Measurements from ENCODE around the gene IGF2BP3.
"Not testable (repeated sequence)": the region's sequence is repeated elsewhere in the genome, so short reads cannot be mapped to it uniquely, and the experiment has no call there.

The IGF2BP3 gene

GRCh38 chr7:23345601-23346000 lies 124.7 kb downstream of the IGF2BP3 start:
- in situ Hi-C loops (cut with MboI; ENCODE audit: low sequenced_read_pairs) = no loop called here

DNA sequence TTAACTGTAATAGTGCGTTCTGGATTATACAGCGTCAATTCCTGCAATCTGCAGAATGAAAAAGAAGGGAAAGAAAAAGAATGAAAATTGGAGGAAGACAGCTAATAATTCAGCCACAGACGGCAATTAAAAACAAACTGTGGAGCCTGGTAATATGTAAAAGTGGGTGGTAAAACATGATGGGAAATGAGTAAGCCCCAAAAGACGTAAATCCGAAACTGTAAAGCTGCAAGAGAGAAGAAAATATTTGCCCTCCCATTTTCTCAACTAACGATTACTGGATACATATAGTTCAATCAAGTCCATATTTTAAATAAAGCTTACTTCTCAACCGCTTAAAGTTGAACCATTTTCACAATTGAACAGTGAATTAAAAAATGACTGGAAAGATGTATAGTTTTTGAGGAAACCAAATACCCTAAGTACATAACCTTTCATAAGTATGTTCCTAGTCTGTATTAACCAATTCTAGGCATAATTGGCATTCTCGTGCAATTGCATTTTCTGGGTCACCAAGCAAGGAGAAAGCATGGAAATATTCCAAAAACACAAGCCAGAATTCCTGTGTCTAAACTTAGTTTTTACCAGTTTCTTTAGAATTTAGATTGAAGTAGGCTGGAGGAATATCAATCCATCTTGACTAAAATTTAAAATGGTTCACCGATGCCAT lies 126.3 kb downstream of the IGF2BP3 start:
- in situ Hi-C loops (cut with MboI; ENCODE audit: low sequenced_read_pairs) = no loop called here

DNA sequence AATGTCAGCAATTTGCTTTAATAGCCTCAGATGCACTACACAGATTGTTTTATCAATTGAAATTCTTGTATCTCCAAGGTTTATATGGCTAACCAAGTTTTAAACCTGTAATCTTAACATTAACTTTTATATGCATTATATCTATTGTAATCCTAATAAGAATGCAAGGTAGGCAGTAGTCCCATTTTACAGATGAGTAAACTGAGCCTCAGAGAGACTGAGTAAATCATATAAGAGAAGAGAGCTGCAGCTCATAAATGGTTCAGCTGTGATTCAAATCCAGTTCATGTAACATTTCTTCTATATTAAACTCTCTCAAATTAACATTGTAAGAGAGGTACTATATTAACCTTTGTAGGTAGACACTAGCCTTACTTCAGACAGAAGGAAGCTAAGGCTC lies 127.2 kb downstream of the IGF2BP3 start:
- in situ Hi-C loops (cut with MboI; ENCODE audit: low sequenced_read_pairs) = no loop called here

DNA sequence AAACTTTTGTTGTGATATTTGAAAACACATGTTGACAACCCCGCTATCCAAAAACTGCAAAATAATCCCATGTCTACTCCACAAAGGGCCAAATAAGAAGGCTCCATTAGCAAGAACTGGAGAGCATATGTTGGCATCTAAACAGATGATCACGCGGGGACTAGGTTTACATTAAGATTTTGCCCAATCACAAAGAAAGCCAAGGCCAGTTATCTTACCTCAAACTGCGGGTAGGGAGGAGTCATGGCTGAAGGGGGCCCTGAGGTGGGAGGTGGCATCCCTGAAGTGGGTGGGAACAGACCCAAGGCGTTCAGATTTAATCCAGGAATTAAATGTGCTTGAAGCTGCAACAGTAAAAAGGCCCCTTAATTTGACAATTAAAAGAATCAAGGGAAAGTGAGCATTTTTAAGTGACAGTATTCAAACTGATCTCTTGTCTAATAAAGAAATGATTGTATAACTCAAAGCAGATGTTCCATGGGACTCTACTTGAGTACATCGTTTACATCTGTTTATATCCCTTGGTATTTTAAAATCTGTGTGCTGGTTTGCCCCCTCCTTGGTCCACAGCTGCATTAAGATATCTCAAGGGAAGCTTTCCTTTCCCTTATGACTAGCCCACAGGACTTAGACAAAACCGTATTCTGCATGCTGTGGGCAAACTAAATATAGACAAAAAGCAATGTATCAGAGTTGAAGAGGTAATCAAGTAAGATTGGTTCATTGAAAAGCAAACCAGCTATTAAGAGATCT lies 128.3 kb downstream of the IGF2BP3 start:
- in situ Hi-C loops (cut with MboI; ENCODE audit: low sequenced_read_pairs) = no loop called here

- in situ Hi-C loops (cut with MboI; ENCODE audit: low sequenced_read_pairs) = no loop called here
Observed at GRCh38 chr7:23338863-23339262, 131.4 kb downstream of the IGF2BP3 start.

GRCh38 chr7:23338439-23338838 lies 131.9 kb downstream of the IGF2BP3 start:
- in situ Hi-C loops (cut with MboI; ENCODE audit: low sequenced_read_pairs) = no loop called here

DNA sequence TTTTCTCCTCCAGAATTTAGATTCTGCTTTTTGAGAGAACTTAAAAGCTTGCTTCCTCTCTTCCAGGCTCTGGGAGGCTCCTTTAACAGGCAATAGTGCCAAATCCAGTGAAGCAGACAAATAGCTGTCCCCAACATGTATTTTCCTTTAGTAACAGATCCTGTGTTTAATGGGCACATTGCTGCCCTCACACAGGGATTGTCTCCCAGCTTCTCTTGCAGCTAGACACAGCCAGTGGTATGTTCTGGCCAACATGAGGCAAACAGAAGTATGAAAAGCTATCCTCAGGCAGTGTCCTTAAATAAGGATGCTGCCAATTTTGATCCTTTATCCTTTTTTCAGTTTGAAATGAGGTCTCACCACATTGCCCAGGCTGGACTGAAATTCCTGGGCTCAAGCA lies 132.9 kb downstream of the IGF2BP3 start:
- in situ Hi-C loops (cut with MboI; ENCODE audit: low sequenced_read_pairs) = no loop called here

- in situ Hi-C loops (cut with MboI; ENCODE audit: low sequenced_read_pairs) = no loop called here
Observed at GRCh38 chr7:23336799-23337283, 133.4 kb downstream of the IGF2BP3 start.

DNA sequence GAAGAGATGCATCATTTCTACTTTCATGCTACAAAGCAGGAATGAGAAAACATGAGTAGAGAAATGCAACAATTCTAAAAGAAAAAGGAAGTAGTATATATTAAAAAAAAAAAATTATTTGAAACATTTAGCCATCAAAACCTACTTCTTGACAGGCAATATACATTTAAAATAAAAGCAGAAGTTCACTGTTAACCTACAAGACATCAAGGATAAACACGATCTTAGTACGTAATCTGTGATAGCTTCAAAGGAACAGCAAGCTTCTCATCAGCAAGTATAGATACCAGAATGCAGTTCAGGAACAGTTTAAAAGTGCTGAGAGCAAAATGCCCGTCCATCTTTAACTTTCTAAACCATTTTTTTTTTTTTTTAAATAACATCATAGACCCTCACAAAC lies 134.2 kb downstream of the IGF2BP3 start:
- in situ Hi-C loops (cut with MboI; ENCODE audit: low sequenced_read_pairs) = no loop called here

DNA sequence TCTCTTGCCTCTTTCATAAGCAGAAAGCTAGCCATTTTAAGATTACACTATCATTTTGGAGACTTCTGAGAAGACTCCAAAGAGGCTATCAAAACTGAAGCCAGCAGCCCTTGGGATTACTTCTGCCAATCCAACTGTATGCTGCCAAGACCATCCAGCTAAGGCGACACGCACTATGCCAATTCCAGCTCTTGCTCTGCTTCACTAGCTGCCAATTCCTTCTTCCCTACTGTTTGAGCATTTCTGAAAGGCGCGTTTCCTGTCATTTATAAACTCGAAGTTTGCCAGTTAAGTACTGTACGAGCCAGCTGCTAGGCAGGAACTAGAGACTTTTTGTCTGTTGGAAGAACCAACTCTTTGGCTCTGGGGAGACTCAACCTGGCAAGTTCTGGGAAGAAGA lies 134.7 kb downstream of the IGF2BP3 start:
- in situ Hi-C loops (cut with MboI; ENCODE audit: low sequenced_read_pairs) = no loop called here

DNA sequence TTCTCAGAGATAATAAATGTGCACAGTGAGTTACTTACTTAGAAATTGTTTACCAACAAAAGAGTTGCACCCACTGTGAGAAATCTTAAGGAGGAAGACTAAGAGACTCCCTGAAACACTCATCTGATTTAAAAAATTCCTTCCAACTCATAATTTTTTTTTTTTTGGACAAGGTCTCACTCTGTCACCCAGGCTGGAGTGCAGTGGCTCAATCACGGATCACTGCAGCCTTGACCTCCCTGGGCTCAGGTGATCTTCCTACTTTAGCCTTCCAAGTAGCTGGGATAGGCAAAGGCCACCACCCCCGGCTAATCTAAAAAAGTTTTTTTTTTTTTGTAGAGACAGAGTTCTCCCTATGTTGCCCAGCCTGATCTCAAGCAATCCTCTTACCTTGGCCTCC lies 135.2 kb downstream of the IGF2BP3 start:
- in situ Hi-C loops (cut with MboI; ENCODE audit: low sequenced_read_pairs) = no loop called here

GRCh38 chr7:23334482-23335056 lies 135.7 kb downstream of the IGF2BP3 start:
- in situ Hi-C loops (cut with MboI; ENCODE audit: low sequenced_read_pairs) = no loop called here

DNA sequence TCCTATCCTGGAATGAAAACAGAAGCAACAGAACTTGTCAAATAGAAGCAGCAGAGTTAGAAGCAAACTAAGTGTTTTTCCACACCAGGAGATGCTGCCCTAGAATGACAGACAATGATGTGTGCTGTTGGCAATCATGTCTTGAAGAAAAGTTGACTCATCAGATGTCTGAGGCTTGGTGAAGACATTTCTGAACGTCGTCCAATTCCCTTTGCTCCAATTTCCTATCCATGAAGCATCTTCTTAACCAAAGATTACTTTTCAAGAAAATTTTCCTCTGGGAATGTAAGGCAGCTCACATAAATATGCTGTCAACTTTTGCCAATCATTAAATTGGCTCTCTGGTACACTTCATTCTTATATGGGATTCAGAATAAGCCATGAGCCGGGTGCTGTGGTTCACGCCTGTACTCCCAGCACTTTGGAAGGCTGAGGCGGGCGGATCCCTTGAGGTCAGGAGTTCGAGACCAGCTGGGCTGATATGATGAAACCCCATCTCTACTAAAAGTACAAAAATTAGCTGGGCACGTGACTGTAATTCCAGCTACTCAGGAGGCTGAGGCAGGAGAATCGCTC lies 136.5 kb downstream of the IGF2BP3 start:
- in situ Hi-C loops (cut with MboI; ENCODE audit: low sequenced_read_pairs) = no loop called here

- in situ Hi-C loops (cut with MboI; ENCODE audit: low sequenced_read_pairs) = no loop called here
Observed at GRCh38 chr7:23332910-23333612, 137.2 kb downstream of the IGF2BP3 start.

GRCh38 chr7:23332193-23332592 lies 138.1 kb downstream of the IGF2BP3 start:
- in situ Hi-C loops (cut with MboI; ENCODE audit: low sequenced_read_pairs) = no loop called here

- in situ Hi-C loops (cut with MboI; ENCODE audit: low sequenced_read_pairs) = no loop called here
Observed at GRCh38 chr7:23331132-23331531, 139.2 kb downstream of the IGF2BP3 start.

DNA sequence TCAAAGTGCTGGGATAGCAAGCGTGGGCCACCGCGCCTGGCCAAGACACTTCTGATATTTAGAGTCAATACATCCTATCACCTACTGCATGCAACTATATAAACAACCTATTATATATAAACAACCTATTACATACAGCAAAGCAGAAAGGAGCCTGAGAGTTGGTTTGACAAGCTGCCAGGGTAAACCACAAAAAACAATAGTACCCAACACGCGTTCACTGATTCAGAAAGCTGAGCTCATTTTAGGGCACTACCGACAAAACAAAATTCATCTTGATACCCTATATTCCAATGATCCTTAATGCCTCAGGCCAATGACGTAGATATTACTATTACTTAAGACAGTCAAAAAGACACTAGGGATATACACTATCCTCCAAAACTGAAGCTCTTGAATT lies 154.9 kb downstream of the IGF2BP3 start:
- in situ Hi-C loops (cut with MboI; ENCODE audit: low sequenced_read_pairs) = no loop called here

GRCh38 chr7:23312141-23312540 lies 158.2 kb downstream of the IGF2BP3 start:
- in situ Hi-C loops (cut with MboI; ENCODE audit: low sequenced_read_pairs) = not testable (repeated sequence)

GRCh38 chr7:23308754-23309153 lies 161.5 kb downstream of the IGF2BP3 start:
- in situ Hi-C loops (cut with MboI; ENCODE audit: low sequenced_read_pairs) = no loop called here

DNA sequence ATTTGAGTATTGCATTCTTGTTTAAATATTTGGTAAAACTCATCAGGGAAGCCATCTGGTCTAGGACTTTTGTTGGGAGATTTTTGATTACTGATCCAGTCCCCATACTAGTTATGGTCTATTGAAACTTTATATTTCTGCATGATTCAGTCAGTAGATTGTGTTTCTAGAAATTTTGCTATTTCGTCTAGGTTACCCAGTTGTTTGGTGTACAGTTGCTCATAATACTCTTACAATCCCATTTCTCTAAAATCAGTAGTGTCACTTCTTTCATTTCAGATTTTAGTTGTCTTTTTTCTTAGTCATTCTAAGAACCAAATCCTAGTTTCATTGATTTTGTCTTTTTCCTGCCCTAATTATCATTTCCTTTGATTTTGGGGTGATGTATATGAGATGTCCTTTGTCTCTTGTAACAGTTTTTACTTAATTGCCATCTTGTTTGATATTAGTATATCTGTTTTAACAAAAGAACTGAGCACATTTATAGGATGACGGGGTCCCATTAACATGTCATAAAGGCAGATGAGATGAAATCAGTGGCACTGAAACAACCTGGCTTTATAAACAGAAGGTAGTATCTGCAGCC lies 163.3 kb downstream of the IGF2BP3 start:
- in situ Hi-C loops (cut with MboI; ENCODE audit: low sequenced_read_pairs) = no loop called here

All from HL-60/S4 (cell line).